Tibial nerve (tissue), 3 donors: ENCODE measurements around the gene XIRP1.
A peak's percentile ranks its signal among the peaks of the same experiment; 100 is the strongest.

Source experiments
- CTCF ChIP-seq, 5 experiments: fragments of 200-600 bp in 3 of 5; fragments of 450-650 bp in 2 of 5; sonication (generic) in 3 of 5; IDR thresholded peaks; one replicate each; pipeline ENCODE4 v1.5.1; 2016 to 2019; ENCODE audit warnings: antibody characterized with exemption in 5 of 5, mild to moderate bottlenecking in 3 of 5, moderate library complexity in 2 of 5
- POLR2A ChIP-seq, 2 donors: fragments of 450-650 bp; IDR thresholded peaks; one replicate each; pipeline ENCODE4 v1.6.1; 2017; ENCODE audit warnings: antibody characterized with exemption in 2 of 2, mild to moderate bottlenecking in 2 of 2, moderate library complexity in 2 of 2

DNA sequence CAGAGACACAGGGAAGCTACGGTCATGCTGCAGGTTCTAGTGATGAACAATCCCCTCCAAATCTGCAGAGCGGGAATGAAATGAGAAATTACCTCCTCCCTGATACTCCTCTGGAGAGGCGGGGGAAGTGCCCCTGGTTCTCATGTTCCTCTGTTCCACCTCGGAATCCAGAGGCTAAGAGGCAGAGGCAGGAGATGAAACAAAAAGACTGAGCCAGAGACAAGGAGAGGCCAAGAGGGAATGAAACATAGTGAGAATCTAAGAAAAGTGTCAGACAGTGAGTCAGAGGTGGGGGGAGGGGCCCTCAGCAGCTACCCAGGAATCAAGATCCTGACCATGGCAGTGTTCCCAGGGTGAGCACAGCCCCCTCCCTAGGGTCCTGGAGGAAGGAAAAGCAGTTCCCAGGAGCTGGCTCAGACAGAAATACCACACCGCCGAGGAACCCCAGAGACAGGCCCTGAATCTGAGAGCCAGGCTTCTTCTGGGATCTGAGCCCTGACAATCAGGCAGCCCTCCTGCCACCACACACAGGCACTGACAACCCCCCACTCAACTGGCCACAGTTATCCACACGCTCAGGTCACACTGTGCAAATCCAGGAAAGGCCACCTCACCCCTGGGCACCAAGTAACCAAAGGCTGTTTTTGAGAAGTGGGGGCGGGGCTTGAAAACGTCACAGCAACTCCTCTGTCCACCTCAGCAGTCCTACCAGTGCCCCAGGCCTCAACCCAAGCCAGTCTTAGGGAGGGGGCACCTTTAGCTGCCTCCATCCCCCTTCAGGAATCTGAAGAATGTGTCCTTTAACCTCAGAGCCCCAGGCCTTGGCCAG is 41.4 kb downstream of the XIRP1 start:
- TF ChIP-seq CTCF (IDR thresholded peaks at IDR 0.05) (peak in 1 of 5 experiments; percentile 7), POLR2A (IDR thresholded peaks at IDR 0.05) (peak in 1 of 2 donors; percentile 21)
